ENCODE data around the gene ENO4.

Gene ENO4

DNA sequence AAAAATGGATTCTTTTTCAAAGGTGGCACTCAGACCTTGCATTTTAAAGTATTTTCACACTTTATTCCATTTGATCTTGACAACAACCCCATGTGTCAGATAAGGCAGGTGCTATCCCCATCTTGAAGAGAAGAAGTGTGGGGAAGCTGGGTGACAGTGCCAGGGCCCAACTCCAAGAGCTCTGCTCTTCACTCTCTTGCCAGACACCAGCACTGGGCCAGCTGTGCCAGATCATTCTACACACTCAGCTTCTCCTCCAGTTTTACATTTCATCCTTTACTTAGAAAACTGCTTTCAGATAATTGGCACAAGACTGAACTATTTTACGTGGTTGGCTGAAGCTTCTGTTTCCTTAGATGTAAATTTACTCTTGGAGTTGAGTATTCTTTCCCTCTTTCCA lies 64.4 kb downstream of the ENO4 start:
- DNase-seq (ENCODE audit: low spot score), result no peak

DNA sequence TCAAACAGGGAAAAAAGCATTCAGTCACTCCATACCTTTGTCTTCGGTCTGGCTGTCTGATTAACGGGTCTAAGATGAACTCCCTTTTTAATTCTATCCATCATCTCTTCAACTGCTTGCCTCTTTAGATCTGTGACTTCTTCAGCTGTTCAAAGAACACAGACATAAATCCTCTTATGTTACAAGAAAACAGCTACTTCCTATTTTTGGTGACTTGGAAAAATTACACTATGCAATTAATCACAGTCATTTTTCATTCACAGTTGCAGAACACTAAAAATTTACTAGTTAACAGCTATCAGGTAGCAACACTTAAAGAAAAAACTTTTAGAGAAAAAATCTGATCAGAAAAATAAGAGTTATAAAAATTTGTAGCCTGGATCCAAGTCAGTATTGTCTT lies 66.0 kb downstream of the ENO4 start:
- DNase-seq (ENCODE audit: low spot score), result no peak

DNA sequence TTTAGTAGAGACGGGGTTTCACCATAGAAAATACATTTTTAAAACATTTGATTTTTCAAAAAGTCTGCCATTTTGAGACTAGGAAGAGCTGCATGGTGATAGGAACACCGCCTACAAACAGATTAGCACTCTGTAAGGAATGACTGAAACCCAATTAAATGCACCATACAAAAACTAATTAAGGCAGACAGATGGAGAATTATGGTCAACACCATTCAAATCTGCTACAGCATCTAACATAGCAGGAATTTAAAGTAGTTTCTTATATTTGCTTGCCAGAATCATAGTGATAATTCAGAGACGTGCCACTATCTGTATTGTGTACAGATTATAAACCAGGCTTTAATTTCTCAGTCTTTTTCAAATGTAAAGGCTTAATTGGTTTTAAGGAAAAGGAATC lies 68.2 kb downstream of the ENO4 start:
- DNase-seq (ENCODE audit: low spot score), result no peak

DNA sequence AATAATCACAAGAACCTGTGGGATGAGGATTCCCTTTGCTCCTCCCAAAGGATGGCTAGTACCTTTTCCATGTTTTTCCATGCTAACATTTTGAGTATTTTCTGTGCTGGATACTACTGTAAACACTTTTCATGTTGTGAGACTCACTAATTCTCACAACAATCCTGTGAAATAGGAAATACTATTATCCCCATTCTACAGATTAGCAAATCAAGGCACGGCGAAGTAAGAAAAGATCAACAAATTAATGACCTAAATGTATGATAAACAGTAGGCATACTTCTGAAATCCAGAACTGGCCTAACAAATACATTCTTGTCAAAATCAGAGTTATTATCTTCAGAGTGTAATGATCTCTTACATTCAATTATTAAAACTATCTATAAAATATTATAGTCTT lies 69.3 kb downstream of the ENO4 start:
- no peak for DNase-seq (ENCODE audit: low spot score)

DNA sequence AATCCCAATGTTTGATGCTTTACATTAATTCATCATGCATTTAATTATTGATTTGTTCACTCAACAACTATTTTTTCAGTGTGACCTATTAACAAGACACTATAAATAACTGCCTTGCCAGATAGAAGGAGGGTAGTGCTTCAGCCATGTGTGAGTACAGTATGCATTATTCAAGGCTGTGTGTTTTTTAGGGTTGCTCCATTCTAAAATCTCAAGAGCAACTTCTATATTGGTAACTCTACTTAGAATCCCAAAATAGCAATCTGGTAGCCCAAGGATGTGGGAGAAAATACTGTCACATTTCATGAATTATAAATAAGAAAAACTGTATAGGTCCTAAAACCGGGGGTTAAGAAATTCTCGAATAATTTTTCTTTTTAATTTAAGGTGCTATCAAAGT lies 69.9 kb downstream of the ENO4 start:
- DNase-seq (ENCODE audit: low spot score), result no peak

DNA sequence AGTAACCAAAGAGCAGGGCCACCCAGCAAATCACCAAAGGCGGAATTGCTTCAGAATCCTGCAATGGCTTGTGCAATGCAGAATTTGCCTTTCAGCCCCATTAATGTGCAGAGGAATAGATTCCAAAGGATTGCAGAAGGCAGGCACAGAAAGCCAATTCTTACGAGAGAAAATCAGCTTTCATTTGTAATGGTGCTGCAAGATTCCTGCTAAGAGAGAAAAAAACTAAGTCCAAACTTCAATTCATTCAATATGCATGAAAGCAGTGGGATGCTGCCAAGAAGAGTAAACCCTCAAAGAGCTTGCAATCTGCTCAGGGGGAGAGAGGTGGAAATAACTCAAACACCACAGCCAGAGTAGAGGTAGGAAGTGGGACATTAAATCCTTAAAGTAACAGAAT lies 70.4 kb downstream of the ENO4 start:
- no peak for DNase-seq (ENCODE audit: low spot score)

DNA sequence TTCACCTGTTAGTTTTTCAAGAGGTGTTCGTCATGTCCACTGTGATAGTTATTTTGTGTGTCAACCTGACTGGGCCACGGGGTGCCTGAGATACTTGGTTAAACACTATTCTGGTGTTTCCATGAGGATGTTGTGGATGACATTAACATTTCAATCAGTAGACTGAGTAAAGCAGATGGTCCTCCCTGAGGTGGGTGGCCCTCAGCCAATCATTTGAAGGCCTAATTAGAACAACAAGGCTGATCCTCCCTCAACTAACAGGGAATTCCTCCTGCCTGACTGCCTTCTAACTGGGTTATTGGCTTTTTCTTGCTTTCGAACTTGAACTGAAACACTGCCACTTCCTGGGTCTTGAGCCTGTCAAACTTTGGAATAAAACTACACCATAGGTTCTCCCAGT lies 75.8 kb downstream of the ENO4 start:
- DNase-seq (ENCODE audit: low spot score), result no peak

DNA sequence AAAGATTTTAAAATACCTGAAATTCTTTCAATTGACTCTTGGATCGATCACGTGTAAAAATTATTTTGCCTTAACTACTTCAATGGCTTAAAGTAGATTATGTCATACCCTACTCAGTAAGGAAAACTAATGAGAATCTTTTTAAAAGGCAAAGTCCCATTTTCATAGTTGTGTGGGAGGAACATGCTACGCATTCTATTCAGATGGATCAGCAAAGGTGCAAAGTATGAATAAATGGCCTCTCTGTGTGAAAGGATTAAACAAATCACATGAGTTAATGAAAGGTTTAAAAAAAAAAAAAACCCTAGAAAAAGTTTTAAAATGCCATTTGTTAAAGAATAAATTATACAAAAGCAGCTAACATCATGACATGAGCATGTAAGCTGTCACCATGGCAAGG lies 77.1 kb downstream of the ENO4 start:
- no peak for DNase-seq (ENCODE audit: low spot score)

DNA sequence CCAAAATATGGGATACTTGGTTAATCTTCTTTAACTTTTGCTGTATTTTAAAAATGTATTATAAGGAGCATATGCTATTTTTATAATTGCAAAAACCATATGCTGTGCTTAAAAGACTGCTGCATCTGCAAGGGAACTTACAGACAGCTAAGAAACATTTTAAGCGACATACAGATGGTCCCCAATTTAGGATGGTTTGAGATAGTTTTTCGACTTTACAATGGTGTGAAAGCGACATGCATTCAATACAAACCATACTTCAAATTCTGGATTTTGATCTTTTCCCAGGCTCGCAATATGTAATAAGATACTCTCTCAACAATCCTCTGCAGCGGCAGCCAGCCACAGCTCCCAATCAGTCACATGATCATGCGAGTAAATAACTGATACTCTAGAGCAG lies 82.5 kb downstream of the ENO4 start:
- DNase-seq (ENCODE audit: low spot score), result no peak
